ENCODE data around the gene CASKIN1.

DNA sequence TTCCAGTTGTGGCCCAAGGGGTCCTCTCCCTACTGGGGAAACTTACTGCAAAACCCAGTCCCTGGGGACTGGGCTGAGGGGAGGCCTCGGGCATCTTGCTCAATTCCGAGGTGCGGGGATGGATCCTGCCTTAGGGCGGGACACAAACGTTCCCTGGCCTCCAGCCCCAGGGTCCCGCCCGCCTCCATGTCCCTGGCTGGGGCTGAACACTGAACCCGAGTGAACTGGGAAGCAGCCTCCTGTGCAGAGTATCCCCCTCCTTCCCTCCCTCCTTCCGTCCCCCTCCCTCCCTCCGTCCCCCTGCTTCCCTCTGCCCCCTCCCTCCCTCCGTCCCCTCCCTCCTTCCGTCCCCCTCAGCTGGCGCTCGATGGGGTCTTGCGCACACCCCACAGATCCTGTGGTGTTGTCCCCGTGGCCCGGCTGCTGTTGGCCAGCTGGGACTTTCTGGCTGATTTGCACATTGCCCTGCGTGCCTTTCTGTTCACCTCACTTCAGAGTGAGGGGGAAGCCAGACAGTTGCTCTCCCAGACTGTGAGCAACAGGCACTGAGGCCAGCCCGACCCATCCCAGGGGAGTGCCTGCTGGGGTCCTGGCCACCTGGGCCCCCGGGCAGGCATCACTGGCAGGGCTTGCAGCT is 35.4 kb downstream of the CASKIN1 start:
- TF ChIP-seq, protein P1, sequence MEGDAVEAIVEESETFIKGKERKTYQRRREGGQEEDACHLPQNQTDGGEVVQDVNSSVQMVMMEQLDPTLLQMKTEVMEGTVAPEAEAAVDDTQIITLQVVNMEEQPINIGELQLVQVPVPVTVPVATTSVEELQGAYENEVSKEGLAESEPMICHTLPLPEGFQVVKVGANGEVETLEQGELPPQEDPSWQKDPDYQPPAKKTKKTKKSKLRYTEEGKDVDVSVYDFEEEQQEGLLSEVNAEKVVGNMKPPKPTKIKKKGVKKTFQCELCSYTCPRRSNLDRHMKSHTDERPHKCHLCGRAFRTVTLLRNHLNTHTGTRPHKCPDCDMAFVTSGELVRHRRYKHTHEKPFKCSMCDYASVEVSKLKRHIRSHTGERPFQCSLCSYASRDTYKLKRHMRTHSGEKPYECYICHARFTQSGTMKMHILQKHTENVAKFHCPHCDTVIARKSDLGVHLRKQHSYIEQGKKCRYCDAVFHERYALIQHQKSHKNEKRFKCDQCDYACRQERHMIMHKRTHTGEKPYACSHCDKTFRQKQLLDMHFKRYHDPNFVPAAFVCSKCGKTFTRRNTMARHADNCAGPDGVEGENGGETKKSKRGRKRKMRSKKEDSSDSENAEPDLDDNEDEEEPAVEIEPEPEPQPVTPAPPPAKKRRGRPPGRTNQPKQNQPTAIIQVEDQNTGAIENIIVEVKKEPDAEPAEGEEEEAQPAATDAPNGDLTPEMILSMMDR (IDR thresholded peaks at IDR 0.05) = no peak
- TF ChIP-seq EP300 (IDR thresholded peaks at IDR 0.05) = no peak

Data from stomach (tissue), 4 donors.